SK-N-SH (cell line): ENCODE measurements around the gene TRIM27. TPM values are rescaled to one million over a fixed set of nuclear protein-coding genes. Genes with fewer than 3 reads are reported as not detected.

Experiments
- CTCF ChIA-PET: fragments of 300-600, 350-600 bp; formaldehyde crosslinking; extraction: SDS; loops from one replicate; lab custom pipeline; 2021; lab: Yijun Ruan, JAX
- POLR2A ChIA-PET: fragments of 350-600 bp; sonication (Branson Sonifier 250); formaldehyde crosslinking; extraction: SDS; loops from one replicate; lab custom pipeline; 2020; ENCODE audit warnings: antibody characterized with exemption, inconsistent platforms; lab: Yijun Ruan, JAX
- DNase-seq: peaks from one replicate; pipeline ENCODE4 v3.0.0; 2012
- H2AFZ ChIP-seq: fragments of 200-600 bp; sonication (generic); 2 replicates; pipeline ENCODE4 v1.8.1; 2016; ENCODE audit warnings: antibody characterized with exemption, mild to moderate bottlenecking, low read depth
- H3F3A ChIP-seq: fragments of 200-600 bp; sonication (generic); replicated peaks from 2 replicates; pipeline ENCODE3; 2016; ENCODE audit warnings: antibody characterized with exemption, mild to moderate bottlenecking; ENCODE audit not compliant: insufficient read depth
- H3K27ac ChIP-seq, 2 experiments: fragments of 200-500 bp in 1 of 2; fragments of 200-600 bp in 1 of 2; sonication (Bioruptor generic) in 1 of 2; sonication (generic), shearing (Covaris generic) in 1 of 2; 2 replicates each; pipeline versions ENCODE4 v1.5.1 to v1.6.1; 2014 to 2016; ENCODE audit warnings: low read depth in 2 of 2, inconsistent platforms in 1 of 2, low read length in 1 of 2, mild to moderate bottlenecking in 1 of 2, mixed read lengths in 1 of 2
- H3K27me3 ChIP-seq: fragments of 200-600 bp; sonication (generic), shearing (Covaris generic); 2 replicates; pipeline ENCODE4 v1.6.1; 2016; ENCODE audit warnings: mixed run types; ENCODE audit not compliant: insufficient read depth
- H3K36me3 ChIP-seq, 2 experiments: fragments of 200-500 bp in 1 of 2; fragments of 200-600 bp in 1 of 2; sonication (Bioruptor generic) in 1 of 2; sonication (generic) in 1 of 2; replicated peaks in 1 of 2; 2 replicates each; pipeline versions ENCODE3 to v1.5.1; 2014 to 2016; ENCODE audit warnings: low read length in 1 of 2, mild to moderate bottlenecking in 1 of 2; ENCODE audit not compliant: insufficient read depth in 2 of 2, control insufficient read depth in 1 of 2
- H3K4me1 ChIP-seq, 2 experiments: fragments of 200-500 bp in 1 of 2; fragments of 200-600 bp in 1 of 2; sonication (Bioruptor generic) in 1 of 2; sonication (generic), shearing (Covaris generic) in 1 of 2; 2 replicates each; pipeline versions ENCODE4 v1.5.1 to v1.6.1; 2014 to 2016; ENCODE audit warnings: low read depth in 1 of 2, low read length in 1 of 2, mixed run types in 1 of 2; ENCODE audit not compliant: insufficient read depth in 2 of 2, control insufficient read depth in 1 of 2
- H3K4me2 ChIP-seq: fragments of 200-600 bp; sonication (generic), shearing (Covaris generic); 2 replicates; pipeline ENCODE4 v1.6.1; 2017; ENCODE audit warnings: mixed run types
- H3K4me3 ChIP-seq, 2 experiments: fragments of 200-500 bp in 1 of 2; fragments of 200-600 bp in 1 of 2; sonication (Bioruptor generic) in 1 of 2; sonication (generic), shearing (Covaris generic) in 1 of 2; 2 replicates each; pipeline versions ENCODE4 v1.5.1 to v1.8.1; 2014 to 2016; ENCODE audit warnings: low read depth in 2 of 2, inconsistent platforms in 1 of 2, low read length in 1 of 2, mild to moderate bottlenecking in 1 of 2, mixed read lengths in 1 of 2, moderate library complexity in 1 of 2
- H3K79me2 ChIP-seq: fragments of 200-600 bp; sonication (generic); 2 replicates; pipeline ENCODE4 v1.8.1; 2017; ENCODE audit warnings: mild to moderate bottlenecking; ENCODE audit not compliant: insufficient read depth
- H3K9ac ChIP-seq: fragments of 200-600 bp; sonication (generic); 2 replicates; pipeline ENCODE4 v1.6.1; 2017; ENCODE audit warnings: mixed run types
- H3K9me2 ChIP-seq: fragments of 200-600 bp; sonication (generic); 2 replicates; pipeline ENCODE4 v1.6.1; 2017; ENCODE audit warnings: mixed run types
- H3K9me3 ChIP-seq: fragments of 200-600 bp; sonication (generic); 2 replicates; pipeline ENCODE4 v1.6.1; 2017; ENCODE audit warnings: mixed run types, mild to moderate bottlenecking, moderate library complexity
- H4K20me1 ChIP-seq: fragments of 200-600 bp; sonication (generic); 2 replicates; pipeline ENCODE4 v1.6.1; 2017; ENCODE audit warnings: mild to moderate bottlenecking, mixed run types; ENCODE audit not compliant: insufficient read depth
- ELF1 ChIP-seq: IDR thresholded peaks from 2 replicates; pipeline ENCODE4 v1.4.0; 2012
- EP300 ChIP-seq, 2 experiments: IDR thresholded peaks; 2 replicates each; pipeline versions ENCODE4 v1.4.0 to v1.6.1; 2012; ENCODE audit warnings: borderline replicate concordance in 1 of 2, low read depth in 1 of 2, low read length in 1 of 2
- EZH2phosphoT487 ChIP-seq: fragments of 200-600 bp; sonication (generic); IDR thresholded peaks from 2 replicates; pipeline ENCODE4 v1.6.1; 2017; ENCODE audit warnings: low read depth, mixed run types, mild to moderate bottlenecking, antibody characterized with exemption, moderate library complexity, borderline replicate concordance
- FOSL2 ChIP-seq: IDR thresholded peaks from 2 replicates; pipeline ENCODE4 v1.4.0; 2012; ENCODE audit warnings: low read depth, mild to moderate bottlenecking, moderate library complexity, borderline replicate concordance
- FOXJ3 ChIP-seq: sonication (generic); formaldehyde crosslinking; IDR thresholded peaks from 2 replicates; pipeline ENCODE4 v1.5.1; 2020; ENCODE audit warnings: mild to moderate bottlenecking, missing genetic modification reagents
- IRF3 ChIP-seq: fragments of 150-350 bp; IDR thresholded peaks from 2 replicates; pipeline ENCODE4 v1.6.1; 2016; ENCODE audit warnings: mild to moderate bottlenecking, low read depth, low read length
- MXI1 ChIP-seq: IDR thresholded peaks from 2 replicates; pipeline ENCODE4 v1.6.1; 2012; ENCODE audit warnings: mild to moderate bottlenecking, low read depth, low read length, improper control_type of control experiment
- NFIC ChIP-seq: IDR thresholded peaks from 2 replicates; pipeline ENCODE4 v1.4.0; 2012; ENCODE audit warnings: borderline replicate concordance
- POLR2AphosphoS5 ChIP-seq: IDR thresholded peaks from 2 replicates; pipeline ENCODE4 v1.6.1; 2012; ENCODE audit warnings: low read depth, low read length
- RAD21 ChIP-seq: IDR thresholded peaks from 2 replicates; pipeline ENCODE4 v1.6.1; 2012; ENCODE audit warnings: mild to moderate bottlenecking, low read length
- RFX5 ChIP-seq: IDR thresholded peaks from 2 replicates; pipeline ENCODE4 v1.6.1; 2012; ENCODE audit warnings: mild to moderate bottlenecking, improper control_type of control experiment, low read length
- RXRA ChIP-seq: IDR thresholded peaks from 2 replicates; pipeline ENCODE4 v1.4.0; 2012; ENCODE audit warnings: low read depth, mild to moderate bottlenecking, borderline replicate concordance
- TCF12 ChIP-seq: IDR thresholded peaks from 2 replicates; pipeline ENCODE4 v1.4.0; 2012
- USF1 ChIP-seq: IDR thresholded peaks from 2 replicates; pipeline ENCODE4 v1.4.0; 2012; ENCODE audit warnings: low read depth, borderline replicate concordance
- YY1 ChIP-seq: IDR thresholded peaks from 2 replicates; pipeline ENCODE4 v1.4.0; 2012; ENCODE audit warnings: low read depth, mild to moderate bottlenecking
- WGBS: methylation state at CpG from one replicate; pipeline ENCODE4 v1.1.6; 2017; ENCODE audit warnings: low lambda C conversion rate; 5-methylcytosine and 5-hydroxymethylcytosine counted together
- polyA plus RNA-seq, 3 experiments: library from polyadenylated mRNA; depleted of rRNA; stranded (reverse); fragments of >200 nt; gene quantifications; 2 replicates each; pipeline ENCODE4 v1.2.3, GENCODE V29; 2012
- TF ChIP-seq, protein P1 (sequence below): IDR thresholded peaks from 2 replicates; pipeline ENCODE4 v1.4.0; 2012; ENCODE audit warnings: low read depth

Gene TRIM27
- polyA plus RNA-seq, 1 of the 3 experiments (the other 2 are of a cell fraction): 43.8 TPM

DNA sequence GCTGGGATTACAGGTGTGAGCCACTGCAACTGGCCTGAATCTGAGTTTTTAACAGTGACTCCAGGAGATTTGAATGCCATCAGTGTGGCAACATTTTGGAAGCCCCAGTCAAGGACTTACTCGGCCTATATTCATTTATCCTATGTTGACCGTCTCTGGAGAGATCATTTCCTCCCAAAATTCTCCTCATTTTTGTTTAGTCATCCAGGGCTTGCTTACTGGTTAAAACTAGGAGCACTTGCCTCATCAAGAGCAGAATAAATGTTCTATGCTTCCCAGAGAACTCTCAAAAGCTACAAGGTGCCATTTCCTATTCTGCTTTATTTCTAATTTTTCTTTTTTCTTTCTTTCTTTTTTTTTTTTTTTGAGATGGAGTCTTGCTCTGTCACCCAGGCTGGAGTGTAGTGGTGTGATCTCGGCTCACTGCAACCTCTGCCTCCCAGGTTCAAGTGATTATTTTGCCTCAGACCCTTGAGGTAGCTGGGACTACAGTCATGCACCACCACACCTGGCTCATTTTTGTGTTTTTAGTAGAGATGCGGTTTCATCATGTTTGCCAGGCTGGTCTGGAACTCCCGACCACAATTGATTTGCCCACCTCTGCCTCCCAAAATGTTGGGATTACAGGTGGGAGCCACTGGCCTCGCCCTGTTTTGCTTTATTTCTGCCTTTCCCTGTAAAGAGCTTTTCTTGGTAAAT lies 23.4 kb upstream of the TRIM27 start (continued):
- TF ChIP-seq USF1 (no peak), IRF3 (no peak)

GRCh38 chr6:28945349-28945748 lies 21.6 kb upstream of the TRIM27 start:
- H4K20me1 ChIP-seq: no peaks in the 10 kb centered on the region
- POLR2A ChIA-PET: no interaction called here
- H3F3A ChIP-seq: peaks cover 17% of the 10 kb centered on the region
- H3K9me3 ChIP-seq: no peaks in the 10 kb centered on the region
- H3K4me3 ChIP-seq: no peak overlapping the region
- H3K4me1 ChIP-seq: peaks cover 0 to 6% of the 10 kb centered on the region in 2 experiments; a peak in 2 of 4 replicates
- no peak overlapping the region for H3K9ac ChIP-seq
- H3K27ac ChIP-seq: no peak overlapping the region
- no peaks in the 10 kb centered on the region for H3K36me3 ChIP-seq
- H3K4me2 ChIP-seq: no peak overlapping the region
- H3K9me2 ChIP-seq: no peaks in the 10 kb centered on the region
- no peaks in the 10 kb centered on the region for H3K27me3 ChIP-seq
- CTCF ChIA-PET: no interaction called here
- WGBS: 92% methylated on average over 3 of the region's 3 CpGs
- H3K79me2 ChIP-seq: no peaks in the 10 kb centered on the region
- TF ChIP-seq FOXJ3 (CRISPR knock-in tag): no peak
- TF ChIP-seq TCF12: no peak
- TF ChIP-seq, protein P1, sequence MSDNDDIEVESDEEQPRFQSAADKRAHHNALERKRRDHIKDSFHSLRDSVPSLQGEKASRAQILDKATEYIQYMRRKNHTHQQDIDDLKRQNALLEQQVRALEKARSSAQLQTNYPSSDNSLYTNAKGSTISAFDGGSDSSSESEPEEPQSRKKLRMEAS: no peak
- no peak for TF ChIP-seq IRF3
- no peak for TF ChIP-seq MXI1
- no peak for TF ChIP-seq EZH2phosphoT487
- no peak for TF ChIP-seq YY1
- TF ChIP-seq RAD21: no peak
- no peak for TF ChIP-seq EP300 (IDR thresholded peaks at IDR 0.05; ENCODE audit: borderline replicate concordance in 1 of 2, low read depth in 1 of 2, low read length in 1 of 2)
- TF ChIP-seq POLR2AphosphoS5: no peak
- TF ChIP-seq RXRA: no peak
- TF ChIP-seq ELF1: no peak
- TF ChIP-seq RFX5: no peak
- TF ChIP-seq NFIC: no peak
- no peak for TF ChIP-seq FOSL2
- TF ChIP-seq, all 33 proteins: peak for 0
- no peak overlapping the region for H2AFZ ChIP-seq
- DNase-seq: no peak
